K562 (cell line): Measurements from ENCODE around the gene DEDD. TPM values are rescaled to one million over a fixed set of nuclear protein-coding genes. Genes with fewer than 3 reads are reported as not detected.

ENCODE experiments used
- ATAC-seq: fragments of 200-7000 bp; cut with Tn5 transposase; 3 replicates; pipeline ENCODE4 v1.9.1; 2020; ENCODE audit warnings: moderate library complexity
- BruUV-seq: library from RNA; stranded (reverse); fragments of 400-500 nt; replicated peaks from 2 replicates; lab custom pipeline; 2021; lab: Mats Ljungman, UMichigan
- CTCF ChIA-PET: fragments of 300-600 bp; formaldehyde crosslinking; extraction: SDS; loops from one replicate; lab custom pipeline; 2021; ENCODE audit warnings: low intra/inter-chr PET ratio; lab: Yijun Ruan, JAX
- POLR2A ChIA-PET: fragments of 300-600, 350-650 bp; sonication (Branson Sonifier 250); formaldehyde crosslinking; extraction: SDS; loops from one replicate; lab custom pipeline; 2021; ENCODE audit warnings: antibody characterized with exemption, inconsistent platforms; lab: Yijun Ruan, JAX
- DNase-seq, 4 experiments: peaks; one replicate each; pipeline versions ENCODE4 v3.0.0 to v3.0.0-alpha.2; 2011 to 2018; ENCODE audit warnings: low spot score in 3 of 4, mixed read lengths in 3 of 4; ENCODE audit errors: extremely low read depth in 1 of 4
- FAIRE-seq: peaks from 2 replicates; lab custom pipeline; 2011; peaks lifted over from hg19 to GRCh38; lab: Jason Lieb, UNC
- H2AFZ ChIP-seq: 2 replicates; pipeline ENCODE4 v1.6.0; 2011; ENCODE audit warnings: low read depth, low read length, control low read depth, inconsistent platforms
- H3K27ac ChIP-seq: fragments of 200-600 bp; 3 replicates; pipeline ENCODE4 v1.8.0; 2011; ENCODE audit warnings: low read depth, mild to moderate bottlenecking, control low read depth, inconsistent platforms, low read length, moderate library complexity, mixed read lengths; ENCODE audit errors: extremely low read depth
- H3K27me3 ChIP-seq, 2 experiments: fragments of 300-600 bp in 1 of 2; 2 replicates in 1 of 2; 3 replicates in 1 of 2; pipeline versions ENCODE4 v1.6.0 to v1.8.0; 2011; ENCODE audit warnings: inconsistent platforms in 2 of 2, low read length in 2 of 2, mild to moderate bottlenecking in 1 of 2, mixed read lengths in 1 of 2, moderate library complexity in 1 of 2; ENCODE audit not compliant: control insufficient read depth in 2 of 2, insufficient read depth in 2 of 2
- H3K36me3 ChIP-seq: fragments of 300-600 bp; 3 replicates; pipeline ENCODE4 v1.8.0; 2011; ENCODE audit warnings: mild to moderate bottlenecking, low read length, inconsistent platforms; ENCODE audit not compliant: control insufficient read depth, insufficient read depth
- H3K4me1 ChIP-seq, 2 experiments: fragments of 200-600 bp in 1 of 2; replicated peaks in 1 of 2; 2 replicates in 1 of 2; 3 replicates in 1 of 2; pipeline versions ENCODE4 v1.5.1 to v1.8.0; 2011; ENCODE audit warnings: inconsistent platforms in 2 of 2, low read length in 2 of 2, mild to moderate bottlenecking in 1 of 2, mixed read lengths in 1 of 2, moderate library complexity in 1 of 2; ENCODE audit not compliant: control insufficient read depth in 2 of 2, insufficient read depth in 2 of 2
- H3K4me2 ChIP-seq: 2 replicates; pipeline ENCODE4 v1.6.1; 2011; ENCODE audit warnings: low read length, control low read depth, inconsistent platforms, mixed read lengths; ENCODE audit not compliant: insufficient read depth
- H3K4me3 ChIP-seq: fragments of 200-600 bp; sonication (generic), shearing (Covaris generic); 2 replicates; pipeline ENCODE4 v1.5.1; 2016; ENCODE audit warnings: control low read depth, inconsistent platforms
- H3K79me2 ChIP-seq: fragments of 200-600 bp; 3 replicates; pipeline ENCODE4 v1.8.0; 2011; ENCODE audit warnings: low read length, inconsistent platforms; ENCODE audit not compliant: control insufficient read depth, insufficient read depth
- H3K9ac ChIP-seq, 2 experiments: 2 replicates each; pipeline versions ENCODE4 v1.6.0 to v1.6.1; 2011; ENCODE audit warnings: low read depth in 2 of 2, low read length in 2 of 2, control low read depth in 1 of 2, inconsistent platforms in 1 of 2, mild to moderate bottlenecking in 1 of 2, mixed read lengths in 1 of 2; ENCODE audit not compliant: insufficient read depth in 1 of 2
- H3K9me1 ChIP-seq: one replicate; pipeline ENCODE4 v1.6.0; 2011; ENCODE audit warnings: inconsistent platforms, mild to moderate bottlenecking, low read length, moderate library complexity; ENCODE audit not compliant: control insufficient read depth, insufficient read depth
- H3K9me3 ChIP-seq: replicated peaks from 2 replicates; pipeline ENCODE4 v1.5.1; 2011; ENCODE audit warnings: low read depth, low read length, inconsistent platforms; ENCODE audit not compliant: control insufficient read depth, insufficient read depth
- H4K20me1 ChIP-seq: replicated peaks from 2 replicates; pipeline ENCODE4 v1.6.1; 2011; ENCODE audit warnings: low read length, inconsistent platforms, mixed read lengths; ENCODE audit not compliant: control insufficient read depth, insufficient read depth
- CHD2 ChIP-seq: IDR thresholded peaks from 2 replicates; pipeline ENCODE4 v1.6.1; 2011; ENCODE audit warnings: low read depth, low read length
- FUS ChIP-seq: fragments of 200-400 bp; formaldehyde crosslinking; optimal IDR thresholded peaks from 2 replicates; pipeline ENCODE3; 2017; ENCODE audit warnings: low read depth, low read length
- GATA2 ChIP-seq: sonication (generic); formaldehyde crosslinking; IDR thresholded peaks from 2 replicates; pipeline ENCODE4 v1.4.0; 2020; ENCODE audit warnings: mild to moderate bottlenecking, missing genetic modification reagents
- PYGO2 ChIP-seq: fragments of 450-650 bp; IDR thresholded peaks from 2 replicates; pipeline ENCODE4 v1.6.1; 2016; ENCODE audit warnings: mild to moderate bottlenecking, missing genetic modification characterization, moderate library complexity, missing compliant biosample characterization
- SIN3B ChIP-seq: fragments of 450-650 bp; IDR thresholded peaks from 2 replicates; pipeline ENCODE4 v1.6.1; 2017; ENCODE audit warnings: low read depth, mild to moderate bottlenecking, moderate library complexity
- SPI1 ChIP-seq: IDR thresholded peaks from 2 replicates; pipeline ENCODE4 v1.6.1; 2011; ENCODE audit warnings: low read depth, low read length, control low read depth, borderline replicate concordance
- WGBS: fragments of 100-300 bp; shearing (Covaris generic); methylation state at CpG from one replicate; pipeline ENCODE4 v1.1.6; 2016; ENCODE audit warnings: low coverage, mixed read lengths; ENCODE audit not compliant: insufficient coverage; ENCODE audit errors: missing lambda C conversion rate; 5-methylcytosine and 5-hydroxymethylcytosine counted together
- in situ Hi-C: fragments of 300-500 bp; cut with MboI; formaldehyde crosslinking; loops from 4 replicates; pipeline ENCODE4 v1.15.0; 2018; ENCODE audit warnings: inconsistent platforms, mixed read lengths
- intact Hi-C: fragments of 100-400 bp; cut with micrococcal nuclease; formaldehyde crosslinking; loops from 2 replicates; pipeline ENCODE4 v1.14.2; 2022
- polyA plus RNA-seq, 8 experiments: library from polyadenylated mRNA; depleted of rRNA in 4 of 8; stranded (reverse) in 5 of 8; unstranded in 3 of 8; fragments of >200 nt; fragmentation: Nextera tagmentation in 2 of 8; fragmentation: Illumina TruSeq in 1 of 8; extraction: Ambion mirVana in 2 of 8; extraction: Trizol in 1 of 8; gene quantifications; 2 replicates each; pipeline versions ENCODE4 v1.2.1 to v1.2.3, GENCODE V29; 2011 to 2014; ENCODE audit warnings: inconsistent platforms in 1 of 8, missing spikeins in 1 of 8
- total RNA-seq, 7 experiments: library from RNA; depleted of rRNA in 6 of 7; stranded (reverse); fragments of >200 nt in 6 of 7; fragmentation: Illumina TruSeq in 2 of 7; extraction: Trizol in 2 of 7; gene quantifications; 2 replicates each; pipeline versions ENCODE4 v1.2.1 to v1.2.3, GENCODE V29; 2011 to 2021; ENCODE audit warnings: low replicate concordance in 1 of 7
- TF ChIP-seq, protein P1 (sequence below): fragments of 450-650 bp; IDR thresholded peaks from 2 replicates; pipeline ENCODE4 v1.6.1; 2018; ENCODE audit not compliant: partially characterized antibody

DEDD gene
- total and polyA plus RNA-seq, 9 of the 15 experiments (the other 6 are each of a cell fraction or from before 2014, with no cell fraction given): 11.6 to 41.0 (median 16.8) TPM

DNA sequence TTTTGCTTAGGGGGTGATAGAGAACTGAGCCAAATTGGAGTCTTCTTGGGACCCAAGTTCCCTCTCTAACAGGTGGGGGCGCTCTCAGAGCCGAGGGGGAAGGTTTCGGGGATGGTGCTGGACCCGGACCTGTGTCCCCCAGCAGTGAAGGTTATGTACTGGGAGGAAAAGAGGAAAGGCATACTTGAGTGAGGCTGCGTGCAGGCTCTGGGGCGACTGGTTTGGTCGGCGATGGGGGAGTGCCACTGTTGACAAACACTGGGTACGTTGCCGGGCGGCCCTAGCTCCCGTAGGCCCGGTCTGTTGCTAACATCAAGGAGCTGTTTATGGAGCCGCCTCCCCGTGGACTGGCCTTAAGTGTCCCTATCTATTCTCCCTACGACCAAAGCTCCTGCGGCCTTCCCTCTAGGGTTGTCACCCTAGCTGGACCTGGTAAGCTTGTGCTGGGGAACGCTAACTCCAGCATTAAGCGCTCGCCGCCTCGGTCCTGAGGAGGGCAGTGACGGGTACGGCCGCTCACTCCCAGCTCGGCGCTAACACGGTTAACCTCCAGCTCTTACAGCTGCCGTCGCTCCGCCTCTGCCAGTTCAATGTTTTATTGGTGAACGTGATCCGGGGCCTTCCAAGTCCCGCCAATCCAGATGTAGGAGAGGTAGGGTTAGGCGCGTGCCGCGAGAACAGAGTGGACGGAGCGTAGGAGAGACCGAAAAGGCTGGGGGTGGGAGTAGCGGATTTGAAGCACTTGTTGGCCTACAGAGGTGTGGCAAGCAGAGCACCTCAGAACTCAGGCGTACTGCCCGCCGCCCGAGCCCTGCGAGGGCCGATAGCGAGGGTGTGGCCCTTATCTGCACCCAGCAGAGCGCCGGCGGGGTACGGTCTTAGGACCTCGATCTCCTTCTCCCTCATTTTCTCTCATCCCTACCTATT lies 33.5 kb upstream of the DEDD start, which contains the start of gene PPOX:
Gene PPOX (plus strand): TSS at position 685 of the 927 bp plus-strand sequence. CDS start 422 bp downstream, outside the sequence.
- Histone ChIP-seq H3K9me1 (no peaks in the 10 kb centered on the region), H3K9ac (peak within 1 kb of the TSS; percentile 86 to 97), H3K27ac (peak within 1 kb of the TSS; percentile 83), H3K79me2 (peaks cover 57% of the 10 kb centered on the region), H4K20me1 (no peaks in the 10 kb centered on the region), H3K4me1 (peaks cover 54 to 70% of the 10 kb centered on the region in 2 experiments), H3K4me2 (peak within 1 kb of the TSS; percentile 95), H3K4me3 (peak within 1 kb of the TSS; percentile 55), H3K36me3 (peaks cover 70% of the 10 kb centered on the region), H3K9me3 (no peaks in the 10 kb centered on the region), H3K27me3 (no peaks in the 10 kb centered on the region), H2AFZ (peak within 1 kb of the TSS; percentile 73)
- peak; percentile 99 for FAIRE-seq
- DNase-seq: peak; percentile 91 to 99 (median 93)
- intact Hi-C loops: loop anchor here (1.0 to 5.0 kb wide), 3 partner anchors 11 to 47 kb away; partner anchors contain the start of genes B4GALT3, DEDD, NIT1 and PFDN2
- peak; percentile 93 for ATAC-seq
- WGBS: 2% methylated on average over 46 of the region's 54 CpGs
- TSS peak; percentile 79 for BruUV-seq
- in situ Hi-C loops: no loop called here
- ChIA-PET CTCF (interaction anchor here (1.0 to 1.3 kb wide), 2 partner anchors 176 to 208 kb away, joined by 4 to 6 read pairs; no protein-coding TSS in a partner anchor), POLR2A (interaction anchor here (0.5 to 4.7 kb wide), 16 partner anchors 8 to 1403 kb away, joined by 3 to 33 read pairs (median 4); partner anchors contain the start of genes B4GALT3, DEDD, F11R and NDUFS2)
- peak; percentile 62; the same call in 1 of the 2 replicates for TF ChIP-seq PYGO2 (tag)
- TF ChIP-seq SPI1: 0 out of 2 replicates have a peak, but pooled peaks have one; percentile 0
- TF ChIP-seq CHD2: peak; percentile 96
- TF ChIP-seq, protein P1, sequence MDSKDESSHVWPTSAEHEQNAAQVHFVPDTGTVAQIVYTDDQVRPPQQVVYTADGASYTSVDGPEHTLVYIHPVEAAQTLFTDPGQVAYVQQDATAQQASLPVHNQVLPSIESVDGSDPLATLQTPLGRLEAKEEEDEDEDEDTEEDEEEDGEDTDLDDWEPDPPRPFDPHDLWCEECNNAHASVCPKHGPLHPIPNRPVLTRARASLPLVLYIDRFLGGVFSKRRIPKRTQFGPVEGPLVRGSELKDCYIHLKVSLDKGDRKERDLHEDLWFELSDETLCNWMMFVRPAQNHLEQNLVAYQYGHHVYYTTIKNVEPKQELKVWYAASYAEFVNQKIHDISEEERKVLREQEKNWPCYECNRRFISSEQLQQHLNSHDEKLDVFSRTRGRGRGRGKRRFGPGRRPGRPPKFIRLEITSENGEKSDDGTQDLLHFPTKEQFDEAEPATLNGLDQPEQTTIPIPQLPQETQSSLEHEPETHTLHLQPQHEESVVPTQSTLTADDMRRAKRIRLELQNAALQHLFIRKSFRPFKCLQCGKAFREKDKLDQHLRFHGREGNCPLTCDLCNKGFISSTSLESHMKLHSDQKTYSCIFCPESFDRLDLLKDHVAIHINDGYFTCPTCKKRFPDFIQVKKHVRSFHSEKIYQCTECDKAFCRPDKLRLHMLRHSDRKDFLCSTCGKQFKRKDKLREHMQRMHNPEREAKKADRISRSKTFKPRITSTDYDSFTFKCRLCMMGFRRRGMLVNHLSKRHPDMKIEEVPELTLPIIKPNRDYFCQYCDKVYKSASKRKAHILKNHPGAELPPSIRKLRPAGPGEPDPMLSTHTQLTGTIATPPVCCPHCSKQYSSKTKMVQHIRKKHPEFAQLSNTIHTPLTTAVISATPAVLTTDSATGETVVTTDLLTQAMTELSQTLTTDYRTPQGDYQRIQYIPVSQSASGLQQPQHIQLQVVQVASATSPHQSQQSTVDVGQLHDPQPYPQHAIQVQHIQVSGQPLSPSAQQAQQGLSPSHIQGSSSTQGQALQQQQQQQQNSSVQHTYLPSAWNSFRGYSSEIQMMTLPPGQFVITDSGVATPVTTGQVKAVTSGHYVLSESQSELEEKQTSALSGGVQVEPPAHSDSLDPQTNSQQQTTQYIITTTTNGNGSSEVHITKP: peak; percentile 87
- TF ChIP-seq GATA2 (CRISPR knock-in tag): peak; percentile 99
- no peak for TF ChIP-seq FUS
- TF ChIP-seq SIN3B: no peak
